Stimulated activated CD4-positive, alpha-beta T cell treated with anti-CD3 and anti-CD28 coated beads, Interleukin-1b, Interleukin-23, amount 100 ng/mL, for 1 hour (primary cell): Measurements from ENCODE around the gene EYS.

Experiments used
- DNase-seq, 2 donors: peaks; one replicate each; pipeline ENCODE4 v3.0.0-alpha.2; 2020; ENCODE audit warnings: low read depth in 2 of 2

EYS gene

DNA sequence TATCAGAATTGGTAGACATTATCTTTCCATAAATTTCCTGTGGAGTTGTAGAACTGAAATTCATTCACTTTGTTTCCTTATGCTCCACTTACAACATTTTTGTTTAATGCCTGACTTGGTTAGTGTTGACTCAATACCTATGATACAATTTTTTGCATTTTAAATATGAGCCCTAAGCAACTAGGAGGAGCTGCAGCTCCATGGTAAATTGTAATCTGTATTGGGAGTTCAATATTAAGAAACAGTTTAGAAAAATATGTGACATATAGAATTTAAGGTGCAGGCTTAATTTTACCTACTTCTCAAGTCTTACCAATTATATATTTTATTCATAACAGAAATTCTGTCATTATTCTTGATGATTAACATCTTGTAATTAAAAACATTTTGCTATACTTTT lies 868.3 kb downstream of the EYS start:
- DNase-seq: no peak

DNA sequence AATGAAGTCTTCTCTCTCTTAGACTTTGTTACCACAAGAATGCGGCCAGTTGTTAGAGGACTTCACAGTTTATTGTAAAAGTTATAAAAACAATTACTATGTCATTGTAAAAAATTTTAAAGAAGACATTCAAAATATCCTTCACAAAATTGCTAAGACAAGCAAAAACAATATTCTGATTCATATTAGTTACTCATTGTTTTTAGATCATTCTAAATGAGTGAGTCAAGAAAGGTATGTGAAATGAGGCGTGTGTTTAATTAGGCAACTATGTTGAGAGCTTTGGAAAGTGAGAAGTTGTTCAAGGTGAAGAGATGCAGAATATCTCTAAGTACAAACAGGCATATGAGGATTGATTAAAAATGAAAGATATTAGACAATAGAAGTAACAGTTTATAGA lies 875.3 kb downstream of the EYS start:
- DNase-seq: no peak

GRCh38 chr6:64817525-64817924 lies 889.5 kb downstream of the EYS start:
- DNase-seq: no peak

GRCh38 chr6:64815718-64816117 lies 891.3 kb downstream of the EYS start:
- no peak for DNase-seq

- DNase-seq: no peak
Observed at GRCh38 chr6:64812138-64812537, 894.9 kb downstream of the EYS start.

GRCh38 chr6:64811119-64811518 lies 895.9 kb downstream of the EYS start:
- no peak for DNase-seq

- DNase-seq: no peak
Observed at GRCh38 chr6:64807785-64808184, 899.2 kb downstream of the EYS start.

DNA sequence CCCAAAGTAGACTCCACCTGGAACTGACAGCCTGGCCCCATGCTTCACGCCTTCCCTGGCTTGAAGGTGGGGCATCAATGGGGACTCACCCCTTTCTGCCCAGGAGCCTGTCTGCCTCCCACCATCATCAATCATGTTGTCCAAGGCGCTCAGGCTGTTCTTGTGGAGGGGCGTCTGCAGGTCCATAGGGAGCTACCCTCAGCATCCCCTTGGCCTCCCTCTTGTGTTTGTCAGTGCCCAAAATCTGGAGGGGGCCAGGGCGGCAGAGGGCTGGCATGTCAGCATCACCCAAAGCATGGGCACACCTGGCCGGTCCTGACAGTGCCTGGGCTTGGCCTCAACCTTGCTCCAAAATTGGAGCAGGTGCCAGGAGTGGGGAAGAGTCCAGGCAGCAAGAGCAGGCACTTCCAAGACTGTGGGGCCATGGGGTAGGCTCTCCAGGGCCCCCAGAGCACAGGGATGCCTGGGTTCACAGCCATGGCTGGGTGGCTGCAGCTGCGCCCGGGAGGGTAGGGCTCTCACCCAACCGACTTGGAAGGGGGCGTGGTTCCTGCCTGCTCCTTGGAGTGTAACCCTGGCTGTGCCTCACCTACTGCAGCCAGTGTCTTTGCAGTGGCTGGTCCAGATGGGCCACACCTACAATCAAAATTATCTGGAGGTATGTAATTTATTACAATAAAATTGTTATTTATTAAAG lies 903.4 kb downstream of the EYS start:
- DNase-seq: no peak

- DNase-seq: no peak
Observed at GRCh38 chr6:64792534-64792933, 914.5 kb downstream of the EYS start.

DNA sequence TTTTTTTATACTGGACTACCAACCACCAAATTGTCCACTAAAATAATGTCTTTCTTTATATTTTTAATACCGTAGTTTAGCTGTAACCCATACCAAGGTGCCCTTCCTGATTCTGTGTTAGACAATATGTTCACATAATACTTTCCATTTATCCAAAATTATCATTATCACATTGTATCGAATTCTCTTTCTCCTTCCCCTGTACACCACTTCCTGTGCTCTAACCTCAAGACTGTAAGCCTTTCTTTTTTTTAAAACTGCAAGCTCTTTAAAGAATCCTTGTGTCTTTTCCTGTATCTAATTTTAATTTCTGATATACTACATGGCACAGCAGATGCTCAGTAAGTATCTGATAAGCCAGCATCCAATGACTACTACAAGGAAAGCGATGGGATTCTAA lies 917.5 kb downstream of the EYS start:
- no peak for DNase-seq

DNA sequence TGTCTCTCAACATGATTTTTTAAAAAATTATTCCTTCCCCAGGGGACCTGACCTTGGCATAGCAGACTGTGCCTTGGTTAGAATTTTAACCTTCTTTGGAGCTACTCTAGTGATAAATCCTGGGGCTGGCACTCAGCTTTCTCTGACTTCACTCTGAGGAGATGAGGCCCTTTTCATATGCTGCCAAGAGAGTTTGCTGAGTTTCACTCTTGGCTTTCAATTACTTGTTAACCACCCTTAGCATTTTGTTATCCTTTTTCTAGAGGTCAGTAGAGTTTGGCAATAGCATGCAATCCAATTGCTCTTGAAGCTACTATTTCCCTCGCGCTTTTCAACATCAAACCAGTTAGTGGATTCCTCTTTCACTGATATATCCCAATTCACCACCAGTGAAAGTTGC lies 920.3 kb downstream of the EYS start:
- no peak for DNase-seq

DNA sequence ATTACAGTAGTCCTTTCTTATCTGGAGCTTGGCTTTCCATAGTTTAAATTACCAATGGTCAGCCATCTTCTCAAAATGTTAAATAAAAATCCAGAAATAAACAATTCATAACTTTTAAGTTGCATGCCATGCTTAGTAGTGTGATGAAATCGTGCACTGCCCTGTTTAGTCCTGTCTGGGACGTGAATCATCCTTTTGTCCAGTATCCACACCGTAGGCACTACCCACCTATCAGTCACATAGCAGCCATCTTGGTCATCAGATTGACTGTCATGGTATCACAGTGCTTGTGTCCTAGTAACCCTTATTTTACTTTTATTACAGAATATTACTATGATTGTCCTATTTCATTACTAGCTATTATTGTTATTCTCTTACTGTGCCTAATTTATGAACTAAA lies 924.1 kb downstream of the EYS start:
- DNase-seq: no peak

GRCh38 chr6:64777941-64778785 lies 928.9 kb downstream of the EYS start:
- DNase-seq: no peak

GRCh38 chr6:64776359-64776758 lies 930.7 kb downstream of the EYS start:
- DNase-seq: no peak

DNA sequence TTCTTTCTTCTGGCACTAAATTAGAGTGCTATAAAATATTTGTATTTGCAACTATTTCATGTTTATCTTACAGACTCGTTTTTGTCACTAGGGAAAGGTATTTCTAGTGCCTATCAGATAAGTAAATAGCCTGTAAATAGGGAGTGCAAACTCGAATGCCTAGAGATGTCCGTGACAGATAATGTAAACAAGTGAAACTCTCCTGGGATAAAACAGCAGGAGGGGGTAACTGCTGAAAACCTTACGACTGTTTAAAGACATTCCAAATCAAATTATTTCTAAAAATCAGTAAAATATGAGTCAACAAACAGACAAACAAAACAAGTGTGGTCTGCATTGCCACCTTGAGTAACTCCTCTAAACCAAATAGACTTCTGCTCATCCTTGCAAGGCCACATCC lies 932.1 kb downstream of the EYS start:
- DNase-seq: no peak

GRCh38 chr6:64750910-64751309 lies 956.1 kb downstream of the EYS start:
- no peak for DNase-seq

DNA sequence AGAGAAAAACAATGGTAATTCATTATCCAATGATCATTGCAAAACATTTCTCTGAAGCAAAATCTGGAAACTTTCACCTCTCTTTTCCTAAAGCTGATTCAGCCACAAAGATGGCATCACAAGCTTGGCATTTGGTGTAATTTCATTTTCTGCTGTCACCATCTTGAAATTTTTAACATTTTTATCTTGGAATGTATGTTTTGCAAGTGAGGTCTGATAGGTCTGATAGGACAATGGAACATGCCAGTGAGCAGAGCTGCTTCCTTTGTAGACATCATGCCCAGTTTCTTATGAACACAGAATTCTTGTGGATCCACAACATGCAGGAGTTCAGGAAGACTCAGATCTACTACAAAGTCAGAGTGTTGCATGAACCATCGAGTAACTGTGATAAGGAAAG lies 969.6 kb downstream of the EYS start:
- DNase-seq: no peak

- DNase-seq: no peak
Observed at GRCh38 chr6:64736421-64736950, 970.5 kb downstream of the EYS start.

DNA sequence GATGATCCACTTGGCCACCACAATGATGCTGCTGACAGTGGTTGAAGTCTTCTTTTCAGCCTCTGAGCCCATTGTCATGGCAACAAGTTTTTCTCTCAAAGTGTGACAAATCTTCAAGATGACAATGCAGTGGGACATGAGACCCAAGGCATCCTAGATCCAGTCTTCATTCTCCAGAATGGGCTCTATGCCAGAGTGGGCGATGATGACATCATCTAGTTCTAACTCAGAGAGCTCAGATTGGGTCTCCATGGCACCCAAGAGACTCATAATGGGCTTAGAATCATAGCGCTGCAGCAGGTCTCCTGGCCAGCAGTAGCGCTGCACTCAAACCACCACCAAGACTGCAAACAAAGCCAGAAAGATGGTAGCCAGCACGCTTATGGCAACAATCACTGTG lies 973.6 kb downstream of the EYS start:
- DNase-seq: no peak

DNA sequence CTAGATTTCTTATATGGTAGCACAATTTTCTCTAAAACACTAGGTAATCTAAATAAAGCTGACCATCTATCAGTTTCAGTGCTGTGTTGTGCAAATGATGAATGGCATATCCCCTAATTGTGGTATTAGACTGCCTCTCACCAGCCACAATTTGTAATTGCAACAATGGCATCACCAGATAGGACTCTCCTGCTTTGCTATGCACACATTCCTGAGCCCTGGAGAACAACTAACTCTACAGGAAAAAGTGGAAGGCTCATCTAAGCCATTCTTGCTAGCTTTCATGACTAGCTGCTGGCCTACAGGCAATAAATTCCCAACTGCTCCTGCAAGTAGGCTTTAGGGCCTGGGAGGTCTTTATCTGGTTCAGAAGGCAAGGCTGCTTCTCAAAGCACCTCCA lies 974.1 kb downstream of the EYS start:
- DNase-seq: no peak

DNA sequence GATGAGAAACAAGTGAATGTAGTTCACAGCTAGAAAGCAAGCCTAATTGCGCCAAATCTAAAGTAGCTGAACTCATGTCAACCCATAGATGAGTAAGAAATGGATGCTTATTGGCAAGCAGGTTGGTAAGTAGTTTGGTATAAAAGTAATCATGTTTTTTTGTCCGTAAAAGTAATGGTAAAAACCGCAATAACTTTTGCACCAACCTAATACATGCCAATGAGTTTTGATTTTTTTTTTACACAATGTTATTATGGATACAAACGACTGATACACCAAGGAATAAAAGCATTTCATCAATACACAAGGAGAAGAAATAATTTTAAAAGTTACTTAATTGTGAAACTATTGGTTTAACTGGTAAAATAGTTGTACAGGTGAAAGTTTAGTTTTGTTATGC lies 977.5 kb downstream of the EYS start:
- no peak for DNase-seq

DNA sequence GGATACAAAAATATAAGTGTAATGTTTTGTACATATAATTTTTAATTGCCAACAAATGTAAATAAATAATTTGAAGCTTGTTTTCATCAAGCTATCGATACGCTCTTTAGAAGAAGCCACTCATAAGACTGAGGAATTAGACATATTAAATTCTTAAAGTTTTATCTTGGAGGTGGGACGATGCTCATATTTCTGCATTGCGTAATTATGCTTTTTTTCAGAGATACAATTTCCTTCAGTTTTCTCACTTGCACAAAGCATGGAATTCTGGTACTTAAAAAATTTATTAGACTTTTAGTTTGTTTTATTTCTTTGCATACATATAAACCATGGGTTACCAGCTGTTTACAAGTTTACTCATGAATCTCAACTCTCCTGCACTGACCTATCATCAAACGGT lies 980.0 kb downstream of the EYS start:
- DNase-seq: no peak

DNA sequence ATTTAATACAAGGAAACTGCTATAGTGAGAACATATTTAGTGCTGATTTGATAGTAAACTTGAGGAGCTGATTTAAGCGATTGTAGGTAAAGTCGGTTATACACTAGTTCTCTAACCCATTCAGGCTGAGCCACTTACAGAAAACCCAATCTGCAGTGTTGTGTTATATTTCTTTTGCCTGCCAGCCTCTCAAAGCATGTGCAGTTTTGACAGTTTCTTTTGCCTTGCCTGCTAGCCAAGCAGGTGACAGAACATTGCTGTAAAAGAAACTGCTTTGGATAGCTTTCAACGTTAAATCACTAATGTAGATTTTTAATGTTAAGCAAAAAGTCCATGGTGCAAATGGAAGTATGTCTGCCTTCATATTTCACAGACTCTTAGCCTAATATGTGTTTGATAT lies 982.9 kb downstream of the EYS start:
- no peak for DNase-seq
